Endodermal cell (in vitro differentiated cells): ENCODE results near the gene MAPK10. TPM values are rescaled to one million over a fixed set of nuclear protein-coding genes. Genes with fewer than 3 reads are reported as not detected.
A peak's percentile ranks its signal among the peaks of the same experiment; 100 is the strongest.

Source experiments
- DNase-seq: peaks from one replicate; pipeline ENCODE4 v3.0.0-alpha.2; 2017
- H3K27ac ChIP-seq: 2 replicates; pipeline ENCODE4 v1.5.1; 2013; ENCODE audit warnings: mild to moderate bottlenecking, low read depth, low read length, moderate library complexity
- H3K27me3 ChIP-seq: 2 replicates; pipeline ENCODE4 v1.6.1; 2013; ENCODE audit warnings: mild to moderate bottlenecking, low read length, moderate library complexity; ENCODE audit not compliant: insufficient read depth, control insufficient read depth, poor library complexity, severe bottlenecking
- H3K36me3 ChIP-seq: 2 replicates; pipeline ENCODE4 v1.7.0; 2013; ENCODE audit warnings: mild to moderate bottlenecking, low read length, moderate library complexity; ENCODE audit not compliant: control insufficient read depth, insufficient read depth
- H3K4me1 ChIP-seq: one replicate; pipeline ENCODE4 v1.7.0; 2013; ENCODE audit warnings: low read length; ENCODE audit not compliant: control insufficient read depth, insufficient read depth
- H3K4me3 ChIP-seq: 2 replicates; pipeline ENCODE4 v1.5.1; 2013; ENCODE audit warnings: mild to moderate bottlenecking, low read length, moderate library complexity
- H3K9ac ChIP-seq: 2 replicates; pipeline ENCODE4 v1.6.1; 2013; ENCODE audit warnings: mild to moderate bottlenecking, low read length, moderate library complexity; ENCODE audit not compliant: poor library complexity, severe bottlenecking; ENCODE audit errors: extremely low read depth
- H3K9me3 ChIP-seq: 2 replicates; pipeline ENCODE4 v1.6.1; 2013; ENCODE audit warnings: mild to moderate bottlenecking, low read length, moderate library complexity; ENCODE audit not compliant: control insufficient read depth
- H3K27ac Mint-ChIP-seq: 2 replicates; pipeline ENCODE4 v1.8.0; 2020; ENCODE audit warnings: mixed read lengths
- H3K27me3 Mint-ChIP-seq: 2 replicates; pipeline ENCODE4 v1.8.0; 2021; ENCODE audit warnings: mild to moderate bottlenecking, mixed read lengths; ENCODE audit not compliant: insufficient read depth
- H3K36me3 Mint-ChIP-seq: 2 replicates; pipeline ENCODE4 v1.8.0; 2020; ENCODE audit warnings: low read depth, mixed read lengths
- H3K4me1 Mint-ChIP-seq: 2 replicates; pipeline ENCODE4 v1.8.0; 2020; ENCODE audit warnings: mixed read lengths
- H3K4me3 Mint-ChIP-seq: 2 replicates; pipeline ENCODE4 v1.8.0; 2020; ENCODE audit warnings: mild to moderate bottlenecking, moderate library complexity, mixed read lengths
- H3K9me3 Mint-ChIP-seq: 2 replicates; pipeline ENCODE4 v1.8.0; 2020; ENCODE audit warnings: mild to moderate bottlenecking, mixed read lengths
- CTCF ChIP-seq: fragments of 200-600 bp; sonication (generic); conservative IDR thresholded peaks from 2 replicates; pipeline ENCODE4 v1.5.0; 2021; ENCODE audit warnings: antibody characterized with exemption, mild to moderate bottlenecking
- WGBS, 2 experiments: methylation state at CpG; one replicate each; pipeline versions ENCODE4 v1.1.5 to v1.1.7; 2013; ENCODE audit warnings: missing lambda C conversion rate in 2 of 2, mixed read lengths in 1 of 2; ENCODE audit not compliant: insufficient coverage in 1 of 2, insufficient read length in 1 of 2; 5-methylcytosine and 5-hydroxymethylcytosine counted together
- total RNA-seq, 2 donors: library from RNA; stranded (reverse); fragmentation: NEBNext Ultra II Directional in 1 of 2; extraction: Animal tissue kit (Norgen Biotek cat#: 25700) in 1 of 2; gene quantifications; 2 replicates in 1 of 2; 3 replicates in 1 of 2; pipeline ENCODE4 v1.2.1, GENCODE V29; 2021

Gene MAPK10
- total RNA-seq, 2 donors from 2014 or later = 45.1 to 70.2 TPM

GRCh38 chr4:86283371-86283770 is 76.5 kb downstream of the MAPK10 start:
- H3K27me3 Mint-ChIP-seq = no peaks in the 10 kb centered on the region

DNA sequence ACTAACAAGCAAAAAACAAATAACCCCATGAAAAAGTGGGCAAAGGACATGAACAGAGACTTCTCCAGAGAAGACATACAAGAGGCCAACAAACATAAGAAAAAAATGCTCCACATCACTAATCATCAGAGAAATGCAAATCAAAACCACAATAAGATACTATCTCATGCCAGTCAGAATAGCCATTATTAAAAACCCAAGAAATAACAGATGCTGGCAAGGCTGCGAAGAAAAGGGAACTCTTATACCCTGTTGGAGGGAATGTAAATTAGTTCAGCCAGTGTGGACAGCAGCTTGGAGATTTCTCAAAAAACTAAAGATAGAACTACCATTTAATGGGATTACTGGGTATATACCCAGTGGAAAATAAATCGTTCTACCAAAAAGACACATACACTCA is 79.6 kb downstream of the MAPK10 start:
- Histone ChIP-seq H3K9me3 (no peaks in the 10 kb centered on the region), H3K27me3 (no peaks in the 10 kb centered on the region), H3K9ac (no peak overlapping the region), H3K4me3 (no peak overlapping the region), H3K36me3 (no peaks in the 10 kb centered on the region), H3K27ac (no peak overlapping the region), H3K4me1 (peaks cover 8% of the 10 kb centered on the region)
- Mint-ChIP-seq H3K36me3 (peaks cover 4% of the 10 kb centered on the region), H3K9me3 (no peaks in the 10 kb centered on the region), H3K27me3 (no peaks in the 10 kb centered on the region), H3K4me3 (no peak overlapping the region), H3K27ac (no peak overlapping the region), H3K4me1 (peaks cover 36% of the 10 kb centered on the region)
- WGBS, 2 experiments = 90% methylated on average over 2 of the region's 2 CpGs; no CpG with 5 or more reads in 1 of the 2 experiments
- DNase-seq = no peak
- no peak for TF ChIP-seq CTCF

More at GRCh38 chr4:86283371-86283770, 76.5 kb downstream of the MAPK10 start:
- no peak overlapping the region for H3K4me3 Mint-ChIP-seq
- no peaks in the 10 kb centered on the region for H3K27me3 ChIP-seq
- peaks cover 4% of the 10 kb centered on the region for H3K36me3 Mint-ChIP-seq
- H3K9ac ChIP-seq = no peak overlapping the region
- no peaks in the 10 kb centered on the region for H3K9me3 ChIP-seq
- no peak overlapping the region for H3K4me3 ChIP-seq
- no peak overlapping the region for H3K27ac ChIP-seq
- peaks cover 21% of the 10 kb centered on the region for H3K4me1 Mint-ChIP-seq
- no peak for DNase-seq
- peaks cover 5% of the 10 kb centered on the region for H3K4me1 ChIP-seq
- 89 to 100% methylated on average over 1 to 3 of the region's 3 CpGs for WGBS, 2 experiments
- no peak overlapping the region for H3K27ac Mint-ChIP-seq
- TF ChIP-seq CTCF = no peak
- no peaks in the 10 kb centered on the region for H3K36me3 ChIP-seq
- H3K9me3 Mint-ChIP-seq = no peaks in the 10 kb centered on the region

DNA sequence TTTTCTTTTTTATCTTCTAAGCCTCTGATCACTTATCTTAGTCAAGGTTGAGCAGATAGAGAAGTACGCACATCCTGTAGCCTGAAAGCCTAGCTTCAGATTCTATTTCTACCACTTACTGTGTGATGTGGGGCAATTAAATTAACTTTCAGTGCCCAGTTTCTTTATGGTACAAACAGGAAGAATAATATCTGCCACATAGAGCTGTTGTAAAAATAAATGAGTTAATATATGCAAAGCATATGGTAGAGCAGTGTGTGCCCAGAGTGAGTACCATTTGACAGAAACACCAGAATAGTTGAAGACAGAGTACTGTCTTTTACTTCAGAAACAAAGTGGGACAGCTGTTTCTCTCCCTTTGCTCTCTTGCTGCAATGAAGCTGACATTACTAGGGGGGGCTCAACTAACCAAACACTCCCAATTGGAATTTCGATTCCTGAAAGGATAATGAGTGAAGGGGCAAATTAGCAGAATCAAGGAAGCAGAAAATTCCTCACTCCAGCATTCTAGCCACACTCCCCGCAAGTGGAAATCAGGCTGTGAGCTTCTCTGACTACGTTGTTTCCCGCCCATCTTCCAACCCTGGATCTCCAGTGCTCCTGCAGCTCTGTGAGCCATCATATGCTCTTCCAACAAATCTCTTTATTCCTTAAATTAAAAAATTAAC is 80.4 kb downstream of the MAPK10 start:
- Mint-ChIP-seq H3K36me3 (no peaks in the 10 kb centered on the region), H3K27ac (no peak overlapping the region), H3K4me1 (peaks cover 40% of the 10 kb centered on the region), H3K4me3 (peak overlapping the region; percentile 7), H3K9me3 (no peaks in the 10 kb centered on the region), H3K27me3 (no peaks in the 10 kb centered on the region)
- Histone ChIP-seq H3K27me3 (no peaks in the 10 kb centered on the region), H3K27ac (no peak overlapping the region), H3K9ac (no peak overlapping the region), H3K4me3 (no peak overlapping the region), H3K36me3 (no peaks in the 10 kb centered on the region), H3K9me3 (no peaks in the 10 kb centered on the region), H3K4me1 (peaks cover 14% of the 10 kb centered on the region)
- no peak for TF ChIP-seq CTCF
- no peak for DNase-seq
- 69 to 72% methylated on average over 4 to 5 of the region's 5 CpGs for WGBS, 2 experiments
